B cell (primary cell): ENCODE measurements around the gene SH3TC1. TPM values are rescaled to one million over a fixed set of nuclear protein-coding genes. Genes with fewer than 3 reads are reported as not detected.

Experiments
- ATAC-seq: fragments of 200-7000 bp; cut with Tn5 transposase; one replicate; pipeline ENCODE4 v1.10.0; 2021; ENCODE audit warnings: low read depth, mild to moderate bottlenecking, moderate number of reproducible peaks, moderate library complexity
- CTCF ChIA-PET: fragments of 350-600 bp; sonication (Branson Sonifier 250); formaldehyde crosslinking; loops from one replicate; lab custom pipeline; 2021; ENCODE audit warnings: antibody characterized with exemption, inconsistent platforms; lab: Charles Lee
- POLR2A ChIA-PET: fragments of 350-600 bp; sonication (Branson Sonifier 250); formaldehyde crosslinking; loops from one replicate; lab custom pipeline; 2021; ENCODE audit warnings: antibody characterized with exemption; lab: Charles Lee
- DNase-seq: peaks from one replicate; pipeline ENCODE4 v3.0.0; 2013
- H2AFZ ChIP-seq: 2 replicates; pipeline ENCODE4 v1.6.1; 2012; ENCODE audit warnings: mild to moderate bottlenecking, low read depth, low read length; ENCODE audit not compliant: insufficient read depth, poor library complexity, severe bottlenecking
- H3K27ac ChIP-seq, 2 donors: 1 replicate in 1 of 2; 2 replicates in 1 of 2; pipeline ENCODE4 v1.5.1; 2012 to 2013; ENCODE audit warnings: low read length in 2 of 2, mild to moderate bottlenecking in 2 of 2, moderate library complexity in 1 of 2
- H3K27me3 ChIP-seq, 4 experiments: fragments of 200-600 bp in 1 of 4; sonication (generic) in 1 of 4; replicated peaks in 1 of 4; 1 replicate in 2 of 4; 2 replicates in 2 of 4; pipeline versions ENCODE4 v1.6.1 to v1.7.0; 2013 to 2016; ENCODE audit warnings: low read length in 3 of 4, mild to moderate bottlenecking in 2 of 4, mixed read lengths in 1 of 4, moderate library complexity in 1 of 4; ENCODE audit not compliant: insufficient read depth in 4 of 4, control insufficient read depth in 3 of 4; ENCODE audit errors: control extremely low read depth in 1 of 4
- H3K36me3 ChIP-seq, 2 experiments: replicated peaks in 1 of 2; 1 replicate in 1 of 2; 2 replicates in 1 of 2; pipeline versions ENCODE4 v1.6.1 to v1.7.1; 2013; ENCODE audit warnings: low read length in 1 of 2; ENCODE audit not compliant: insufficient read depth in 2 of 2, control insufficient read depth in 1 of 2; ENCODE audit errors: control extremely low read depth in 1 of 2, extremely low read depth in 1 of 2
- H3K4me1 ChIP-seq, 2 donors: fragments of 200-600 bp in 1 of 2; sonication (generic) in 1 of 2; 1 replicate in 1 of 2; 2 replicates in 1 of 2; pipeline versions ENCODE4 v1.5.1 to v1.6.1; 2013 to 2017; ENCODE audit warnings: low read length in 2 of 2; ENCODE audit not compliant: control insufficient read depth in 2 of 2, insufficient read depth in 2 of 2
- H3K4me2 ChIP-seq: replicated peaks from 2 replicates; pipeline ENCODE3; 2012; ENCODE audit warnings: mild to moderate bottlenecking, low read depth, low read length; ENCODE audit not compliant: poor library complexity, severe bottlenecking
- H3K4me3 ChIP-seq, 5 experiments: fragments of 200-600 bp in 1 of 5; sonication (generic) in 1 of 5; 1 replicate in 3 of 5; 2 replicates in 2 of 5; pipeline versions ENCODE4 v1.5.1 to v1.7.0; 2011 to 2016; ENCODE audit warnings: low read length in 4 of 5, mild to moderate bottlenecking in 4 of 5, low read depth in 2 of 5, control low read depth in 1 of 5, moderate library complexity in 1 of 5; ENCODE audit not compliant: insufficient read depth in 1 of 5; ENCODE audit errors: control extremely low read depth in 1 of 5, extremely low read depth in 1 of 5
- H3K79me2 ChIP-seq: fragments of 200-600 bp; sonication (generic); one replicate; pipeline ENCODE4 v1.6.0; 2016; ENCODE audit warnings: low read length; ENCODE audit not compliant: control insufficient read depth, insufficient read depth
- H3K9ac ChIP-seq: fragments of 200-600 bp; sonication (generic); 2 replicates; pipeline ENCODE4 v1.6.1; 2017; ENCODE audit warnings: mild to moderate bottlenecking, low read length, moderate library complexity
- H3K9me3 ChIP-seq, 3 donors: one replicate each; pipeline versions ENCODE4 v1.6.1 to v1.7.1; 2013; ENCODE audit warnings: low read length in 2 of 3; ENCODE audit not compliant: control insufficient read depth in 2 of 3, insufficient read depth in 1 of 3; ENCODE audit errors: control extremely low read depth in 1 of 3
- H4K20me1 ChIP-seq: 2 replicates; pipeline ENCODE4 v1.6.0; 2012; ENCODE audit warnings: mild to moderate bottlenecking, low read length; ENCODE audit not compliant: insufficient read depth, control insufficient read depth, poor library complexity, severe bottlenecking
- H3K27ac Mint-ChIP-seq: one replicate; pipeline ENCODE4 v1.8.0; 2021; ENCODE audit warnings: mixed read lengths
- H3K27me3 Mint-ChIP-seq: one replicate; pipeline ENCODE4 v1.8.0; 2021; ENCODE audit warnings: mixed read lengths
- H3K4me1 Mint-ChIP-seq: one replicate; pipeline ENCODE4 v1.8.0; 2021; ENCODE audit warnings: mixed read lengths
- H3K4me3 Mint-ChIP-seq: one replicate; pipeline ENCODE4 v1.8.0; 2021; ENCODE audit warnings: mixed read lengths
- H3K9me3 Mint-ChIP-seq: one replicate; pipeline ENCODE4 v1.8.0; 2022; ENCODE audit warnings: mixed read lengths; ENCODE audit not compliant: insufficient read depth
- EZH2 ChIP-seq: IDR thresholded peaks from 2 replicates; pipeline ENCODE4 v1.6.1; 2012; ENCODE audit warnings: borderline replicate concordance, low read depth, mild to moderate bottlenecking, moderate library complexity, low read length; ENCODE audit not compliant: insufficient read depth, poor library complexity, severe bottlenecking
- WGBS: methylation state at CpG from one replicate; pipeline ENCODE4 v1.1.5; 2013; ENCODE audit warnings: missing lambda C conversion rate; ENCODE audit not compliant: insufficient coverage; 5-methylcytosine and 5-hydroxymethylcytosine counted together
- intact Hi-C: fragments of 100-400 bp; cut with micrococcal nuclease; formaldehyde crosslinking; loops from one replicate; pipeline ENCODE4 v1.10.0; 2022
- polyA plus RNA-seq: library from polyadenylated mRNA; depleted of rRNA; stranded (reverse); fragments of >200 nt; gene quantifications from 2 replicates; pipeline ENCODE4 v1.2.3, GENCODE V29; 2012
- total RNA-seq, 2 donors: library from RNA; stranded (reverse); fragments of 120-200 nt in 1 of 2; gene quantifications; 1 replicate in 1 of 2; 2 replicates in 1 of 2; pipeline versions ENCODE4 v1.2.3 to v1.2.4, GENCODE V29; 2013 to 2022
- TF ChIP-seq, protein P1 (sequence below): fragments of 200-600 bp; IDR thresholded peaks from one replicate; pipeline ENCODE4 v1.8.0; 2022; ENCODE audit warnings: antibody characterized with exemption, mild to moderate bottlenecking

SH3TC1 gene
- total and polyA plus RNA-seq, 2 donors (not counting 1 experiment from before 2014, with no cell fraction given) = 63.8 to 388 TPM

DNA sequence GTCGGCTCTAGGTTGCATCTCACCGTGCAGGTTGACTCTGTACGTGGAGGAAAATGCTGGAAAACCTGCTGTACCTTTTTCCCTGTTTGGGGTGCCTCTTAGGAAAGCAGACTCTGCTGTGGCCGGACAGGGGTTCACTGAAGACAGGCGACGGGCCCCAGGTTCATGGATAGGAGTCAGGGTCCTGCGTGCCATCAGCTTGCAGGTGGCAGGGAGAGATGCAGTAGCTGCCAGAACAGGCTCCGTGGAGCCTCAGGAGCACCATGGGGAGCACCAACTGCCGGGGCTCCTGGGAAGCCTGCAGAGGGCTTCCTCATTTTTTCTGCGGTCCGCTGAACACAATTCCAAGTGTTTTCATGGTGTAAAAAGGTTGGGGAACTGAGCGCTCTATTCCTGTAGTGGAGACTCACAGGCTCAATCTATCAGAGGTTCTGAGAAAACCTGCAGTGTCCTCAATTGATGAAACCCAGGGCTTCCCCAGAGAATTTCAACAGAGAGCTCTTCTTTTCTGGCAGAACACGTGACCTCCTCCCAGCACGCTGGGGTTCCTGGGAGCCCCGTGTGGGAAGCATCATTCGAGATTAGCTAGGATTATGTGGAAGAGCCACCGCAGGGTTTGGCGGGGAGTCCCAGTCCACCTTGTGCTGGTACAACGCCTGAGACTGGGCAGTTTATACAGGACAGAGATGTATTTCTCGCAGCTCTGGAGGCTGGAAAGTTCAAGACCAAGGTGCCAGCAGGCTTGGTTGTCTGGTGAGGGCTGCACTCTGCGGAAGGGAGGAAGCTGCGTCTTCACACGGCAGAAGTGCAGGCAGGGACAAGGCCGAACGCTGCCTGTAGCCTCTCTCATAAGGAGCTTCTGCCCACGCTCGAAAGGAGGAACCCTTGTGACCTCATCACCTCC lies 72.1 kb downstream of the SH3TC1 start:
- WGBS = 94% methylated on average over 21 of the region's 27 CpGs
- ATAC-seq (no peak), DNase-seq (no peak)
- Histone ChIP-seq H3K4me1 (no peaks in the 10 kb centered on the region), H3K9me3 (no peaks in the 10 kb centered on the region), H2AFZ (no peak overlapping the region), H3K4me3 (no peak overlapping the region), H3K79me2 (no peaks in the 10 kb centered on the region), H3K9ac (no peak overlapping the region), H3K36me3 (no peaks in the 10 kb centered on the region), H3K27ac (no peak overlapping the region), H4K20me1 (no peaks in the 10 kb centered on the region), H3K27me3 (peaks cover 0 to 19% (median 2%) of the 10 kb centered on the region in 4 experiments), H3K4me2 (no peak overlapping the region)
- intact Hi-C loops = no loop called here
- Mint-ChIP-seq H3K4me3 (no peak overlapping the region), H3K4me1 (no peaks in the 10 kb centered on the region), H3K9me3 (no peaks in the 10 kb centered on the region), H3K27ac (no peak overlapping the region), H3K27me3 (peaks cover 36% of the 10 kb centered on the region)
- ChIA-PET CTCF (no interaction called here), POLR2A (no interaction called here)
- TF ChIP-seq, protein P1, sequence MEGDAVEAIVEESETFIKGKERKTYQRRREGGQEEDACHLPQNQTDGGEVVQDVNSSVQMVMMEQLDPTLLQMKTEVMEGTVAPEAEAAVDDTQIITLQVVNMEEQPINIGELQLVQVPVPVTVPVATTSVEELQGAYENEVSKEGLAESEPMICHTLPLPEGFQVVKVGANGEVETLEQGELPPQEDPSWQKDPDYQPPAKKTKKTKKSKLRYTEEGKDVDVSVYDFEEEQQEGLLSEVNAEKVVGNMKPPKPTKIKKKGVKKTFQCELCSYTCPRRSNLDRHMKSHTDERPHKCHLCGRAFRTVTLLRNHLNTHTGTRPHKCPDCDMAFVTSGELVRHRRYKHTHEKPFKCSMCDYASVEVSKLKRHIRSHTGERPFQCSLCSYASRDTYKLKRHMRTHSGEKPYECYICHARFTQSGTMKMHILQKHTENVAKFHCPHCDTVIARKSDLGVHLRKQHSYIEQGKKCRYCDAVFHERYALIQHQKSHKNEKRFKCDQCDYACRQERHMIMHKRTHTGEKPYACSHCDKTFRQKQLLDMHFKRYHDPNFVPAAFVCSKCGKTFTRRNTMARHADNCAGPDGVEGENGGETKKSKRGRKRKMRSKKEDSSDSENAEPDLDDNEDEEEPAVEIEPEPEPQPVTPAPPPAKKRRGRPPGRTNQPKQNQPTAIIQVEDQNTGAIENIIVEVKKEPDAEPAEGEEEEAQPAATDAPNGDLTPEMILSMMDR = no peak
- TF ChIP-seq EZH2 = no peak

- CTCF ChIA-PET = no interaction called here
- H3K4me3 ChIP-seq = no peak overlapping the region
- Mint-ChIP-seq H3K4me3 (no peak overlapping the region), H3K4me1 (no peaks in the 10 kb centered on the region), H3K27ac (no peak overlapping the region), H3K27me3 (peaks cover 33% of the 10 kb centered on the region), H3K9me3 (no peaks in the 10 kb centered on the region)
- ATAC-seq (no peak), DNase-seq (no peak)
- no peaks in the 10 kb centered on the region for H3K36me3 ChIP-seq
- H3K27ac ChIP-seq = no peak overlapping the region
- 95% methylated on average over 10 of the region's 10 CpGs for WGBS
- no peaks in the 10 kb centered on the region for H3K4me1 ChIP-seq
- no peaks in the 10 kb centered on the region for H4K20me1 ChIP-seq
- H3K9ac ChIP-seq = no peak overlapping the region
- POLR2A ChIA-PET = no interaction called here
- H3K9me3 ChIP-seq = no peaks in the 10 kb centered on the region
- no peak overlapping the region for H2AFZ ChIP-seq
- peaks cover 0 to 19% (median 2%) of the 10 kb centered on the region in 4 experiments for H3K27me3 ChIP-seq
- intact Hi-C loops = no loop called here
- TF ChIP-seq, protein P1 = no peak
- no peak for TF ChIP-seq EZH2
- no peak overlapping the region for H3K4me2 ChIP-seq
- H3K79me2 ChIP-seq = no peaks in the 10 kb centered on the region
Measured at GRCh38 chr4:8271821-8272220, 72.7 kb downstream of the SH3TC1 start.
